Endothelial cell (in vitro differentiated cells): ENCODE results near the gene ARID4B. TPM values are rescaled to one million over a fixed set of nuclear protein-coding genes. Genes with fewer than 3 reads are reported as not detected.
"Not testable (repeated sequence)": the region's sequence is repeated elsewhere in the genome, so short reads cannot be mapped to it uniquely, and the experiment has no call there.

Experiments
- DNase-seq: peaks from one replicate; pipeline ENCODE4 v3.0.0; 2021; ENCODE audit warnings: low spot score
- H3K27ac Mint-ChIP-seq: one replicate; pipeline ENCODE4 v1.8.0; 2021; ENCODE audit warnings: mixed read lengths, inconsistent platforms; ENCODE audit not compliant: unreplicated experiment
- H3K27me3 Mint-ChIP-seq: one replicate; pipeline ENCODE4 v1.8.0; 2021; ENCODE audit warnings: mild to moderate bottlenecking, moderate library complexity, mixed read lengths, inconsistent platforms; ENCODE audit not compliant: unreplicated experiment
- H3K36me3 Mint-ChIP-seq: one replicate; pipeline ENCODE4 v1.8.0; 2021; ENCODE audit warnings: mild to moderate bottlenecking, low read depth, mixed read lengths, inconsistent platforms; ENCODE audit not compliant: unreplicated experiment
- H3K4me1 Mint-ChIP-seq: one replicate; pipeline ENCODE4 v1.8.0; 2021; ENCODE audit warnings: mild to moderate bottlenecking, mixed read lengths, inconsistent platforms; ENCODE audit not compliant: unreplicated experiment
- H3K4me3 Mint-ChIP-seq: one replicate; pipeline ENCODE4 v1.8.0; 2021; ENCODE audit warnings: mild to moderate bottlenecking, mixed read lengths, inconsistent platforms; ENCODE audit not compliant: unreplicated experiment
- H3K9me3 Mint-ChIP-seq: one replicate; pipeline ENCODE4 v1.8.0; 2021; ENCODE audit warnings: mixed read lengths, inconsistent platforms; ENCODE audit not compliant: unreplicated experiment
- CTCF ChIP-seq: fragments of 200-600 bp; sonication (generic); IDR thresholded peaks from one replicate; pipeline ENCODE4 v1.5.0; 2021; ENCODE audit warnings: antibody characterized with exemption; ENCODE audit not compliant: unreplicated experiment
- total RNA-seq: library from RNA; stranded (reverse); fragmentation: NEBNext Ultra II Directional; extraction: Animal tissue kit (Norgen Biotek cat#: 25700); gene quantifications from one replicate; pipeline ENCODE4 v1.2.1, GENCODE V29; 2021; ENCODE audit not compliant: unreplicated experiment

The ARID4B gene
- total RNA-seq, 1 donor from 2014 or later: 48.2 TPM

GRCh38 chr1:235261243-235261642 lies 66.7 kb downstream of the ARID4B start:
- no peak for DNase-seq
- H3K4me3 Mint-ChIP-seq: no peak overlapping the region

GRCh38 chr1:235259133-235259778 lies 68.7 kb downstream of the ARID4B start:
- TF ChIP-seq CTCF: no peak
- peaks cover 6% of the 10 kb centered on the region for H3K36me3 Mint-ChIP-seq
- no peak for DNase-seq
- peaks cover 10% of the 10 kb centered on the region for H3K4me1 Mint-ChIP-seq
- no peaks in the 10 kb centered on the region for H3K27me3 Mint-ChIP-seq
- no peak overlapping the region for H3K4me3 Mint-ChIP-seq
- no peaks in the 10 kb centered on the region for H3K9me3 Mint-ChIP-seq
- peak overlapping the region; percentile 14 for H3K27ac Mint-ChIP-seq

More at GRCh38 chr1:235261243-235261642, 66.7 kb downstream of the ARID4B start:
- peak overlapping the region; percentile 67 for H3K27ac Mint-ChIP-seq
- H3K4me1 Mint-ChIP-seq: peaks cover 10% of the 10 kb centered on the region
- H3K27me3 Mint-ChIP-seq: no peaks in the 10 kb centered on the region
- no peak for TF ChIP-seq CTCF
- no peaks in the 10 kb centered on the region for H3K9me3 Mint-ChIP-seq
- H3K36me3 Mint-ChIP-seq: peaks cover 6% of the 10 kb centered on the region

GRCh38 chr1:235258068-235258467 lies 69.9 kb downstream of the ARID4B start:
- H3K27me3 Mint-ChIP-seq, H3K4me1 Mint-ChIP-seq, DNase-seq, H3K9me3 Mint-ChIP-seq, H3K36me3 Mint-ChIP-seq, H3K4me3 Mint-ChIP-seq: not testable (repeated sequence)
- peak overlapping the region; percentile 38 for H3K27ac Mint-ChIP-seq

- H3K27ac Mint-ChIP-seq: no peak overlapping the region
- H3K4me3 Mint-ChIP-seq: no peak overlapping the region
- H3K9me3 Mint-ChIP-seq: no peaks in the 10 kb centered on the region
Observed at GRCh38 chr1:235254721-235255120, 73.3 kb downstream of the ARID4B start.

GRCh38 chr1:235253219-235253962 lies 74.6 kb downstream of the ARID4B start:
- peak; percentile 71 for DNase-seq
- H3K36me3 Mint-ChIP-seq: peaks cover 4% of the 10 kb centered on the region
- H3K4me1 Mint-ChIP-seq: no peaks in the 10 kb centered on the region
- peak overlapping the region; percentile 2 for H3K27ac Mint-ChIP-seq
- H3K4me3 Mint-ChIP-seq: no peak overlapping the region
- no peaks in the 10 kb centered on the region for H3K27me3 Mint-ChIP-seq
- peak; percentile 60 for TF ChIP-seq CTCF
- no peaks in the 10 kb centered on the region for H3K9me3 Mint-ChIP-seq

More at GRCh38 chr1:235254721-235255120, 73.3 kb downstream of the ARID4B start:
- DNase-seq: no peak
- H3K4me1 Mint-ChIP-seq: peaks cover 8% of the 10 kb centered on the region
- H3K27me3 Mint-ChIP-seq: no peaks in the 10 kb centered on the region
- peaks cover 8% of the 10 kb centered on the region for H3K36me3 Mint-ChIP-seq
- TF ChIP-seq CTCF: no peak
